ENCODE data around the gene TICRR.

GRCh38 chr15:89656116-89656815 is 81.0 kb downstream of the TICRR start:
- TF ChIP-seq, protein P1, sequence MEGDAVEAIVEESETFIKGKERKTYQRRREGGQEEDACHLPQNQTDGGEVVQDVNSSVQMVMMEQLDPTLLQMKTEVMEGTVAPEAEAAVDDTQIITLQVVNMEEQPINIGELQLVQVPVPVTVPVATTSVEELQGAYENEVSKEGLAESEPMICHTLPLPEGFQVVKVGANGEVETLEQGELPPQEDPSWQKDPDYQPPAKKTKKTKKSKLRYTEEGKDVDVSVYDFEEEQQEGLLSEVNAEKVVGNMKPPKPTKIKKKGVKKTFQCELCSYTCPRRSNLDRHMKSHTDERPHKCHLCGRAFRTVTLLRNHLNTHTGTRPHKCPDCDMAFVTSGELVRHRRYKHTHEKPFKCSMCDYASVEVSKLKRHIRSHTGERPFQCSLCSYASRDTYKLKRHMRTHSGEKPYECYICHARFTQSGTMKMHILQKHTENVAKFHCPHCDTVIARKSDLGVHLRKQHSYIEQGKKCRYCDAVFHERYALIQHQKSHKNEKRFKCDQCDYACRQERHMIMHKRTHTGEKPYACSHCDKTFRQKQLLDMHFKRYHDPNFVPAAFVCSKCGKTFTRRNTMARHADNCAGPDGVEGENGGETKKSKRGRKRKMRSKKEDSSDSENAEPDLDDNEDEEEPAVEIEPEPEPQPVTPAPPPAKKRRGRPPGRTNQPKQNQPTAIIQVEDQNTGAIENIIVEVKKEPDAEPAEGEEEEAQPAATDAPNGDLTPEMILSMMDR (conservative IDR thresholded peaks at IDR 0.05): no peak
- TF ChIP-seq EZH2 (IDR thresholded peaks at IDR 0.05; ENCODE audit: low read depth): no peak
